C4-2B (cell line): Measurements from ENCODE around the gene FAM222B.

Experiments
- H3K27ac ChIP-seq: fragments of 450-650 bp; 2 replicates; pipeline ENCODE4 v1.5.1; 2017
- ZFX ChIP-seq: fragments of 450-650 bp; IDR thresholded peaks from 2 replicates; pipeline ENCODE4 v1.6.1; 2017

Gene FAM222B

GRCh38 chr17:28706471-28707338 is 135.9 kb downstream of the FAM222B start:
- no peak overlapping the region for H3K27ac ChIP-seq
- no peak for TF ChIP-seq ZFX
